GM23338 (cell line): Measurements from ENCODE around the gene SULT2A1. TPM values are rescaled to one million over a fixed set of nuclear protein-coding genes. Genes with fewer than 3 reads are reported as not detected.

ENCODE experiments used
- ATAC-seq: fragments of 200-7000 bp; cut with Tn5 transposase; 3 replicates; pipeline ENCODE4 v1.9.1; 2020
- DNase-seq: peaks from one replicate; pipeline ENCODE4 v3.0.0-alpha.2; 2015; ENCODE audit warnings: low spot score
- H2AFZ ChIP-seq: fragments of 200-600 bp; sonication (generic); 2 replicates; pipeline ENCODE4 v1.8.0; 2016; ENCODE audit warnings: antibody characterized with exemption, mild to moderate bottlenecking, moderate library complexity
- H3F3A ChIP-seq: fragments of 200-600 bp; sonication (generic); replicated peaks from 2 replicates; pipeline ENCODE4 v1.8.0; 2017; ENCODE audit warnings: antibody characterized with exemption, mixed run types, low read depth
- H3K27ac ChIP-seq: fragments of 200-600 bp; sonication (generic); 2 replicates; pipeline ENCODE4 v1.6.1; 2016; ENCODE audit warnings: low read depth
- H3K27me3 ChIP-seq: fragments of 200-600 bp; sonication (generic); 2 replicates; pipeline ENCODE4 v1.8.0; 2016; ENCODE audit warnings: mild to moderate bottlenecking, mixed run types, moderate library complexity; ENCODE audit not compliant: insufficient read depth
- H3K36me3 ChIP-seq: fragments of 200-600 bp; sonication (generic); 2 replicates; pipeline ENCODE4 v1.8.0; 2016; ENCODE audit warnings: mild to moderate bottlenecking; ENCODE audit not compliant: insufficient read depth
- H3K4me1 ChIP-seq: fragments of 200-600 bp; sonication (generic); 2 replicates; pipeline ENCODE4 v1.8.0; 2016; ENCODE audit warnings: mild to moderate bottlenecking, moderate library complexity; ENCODE audit not compliant: insufficient read depth
- H3K4me2 ChIP-seq: fragments of 200-600 bp; sonication (generic); 2 replicates; pipeline ENCODE4 v1.7.1; 2017; ENCODE audit warnings: mixed run types
- H3K4me3 ChIP-seq: fragments of 200-600 bp; sonication (generic); 2 replicates; pipeline ENCODE4 v1.6.1; 2016; ENCODE audit warnings: mixed run types
- H3K79me2 ChIP-seq: fragments of 200-600 bp; sonication (generic); replicated peaks from 2 replicates; pipeline ENCODE4 v1.8.0; 2017; ENCODE audit warnings: mild to moderate bottlenecking; ENCODE audit not compliant: insufficient read depth
- H3K9me2 ChIP-seq: fragments of 200-600 bp; sonication (generic); 2 replicates; pipeline ENCODE4 v1.8.0; 2017; ENCODE audit not compliant: insufficient read depth
- H4K20me1 ChIP-seq: fragments of 200-600 bp; sonication (generic); replicated peaks from 2 replicates; pipeline ENCODE4 v1.8.0; 2017; ENCODE audit warnings: mild to moderate bottlenecking; ENCODE audit not compliant: insufficient read depth
- H3K27ac Mint-ChIP-seq: 2 replicates; pipeline ENCODE4 v1.8.0; 2020; ENCODE audit warnings: inconsistent platforms, mild to moderate bottlenecking, moderate library complexity, mixed read lengths
- H3K27me3 Mint-ChIP-seq: 3 replicates; pipeline ENCODE4 v1.8.0; 2022; ENCODE audit warnings: low read depth, mild to moderate bottlenecking, moderate library complexity, mixed read lengths, inconsistent platforms; ENCODE audit not compliant: insufficient read depth, poor library complexity
- H3K36me3 Mint-ChIP-seq: 3 replicates; pipeline ENCODE4 v1.8.0; 2021; ENCODE audit warnings: low read depth, mild to moderate bottlenecking, inconsistent platforms, moderate library complexity, mixed read lengths
- H3K4me1 Mint-ChIP-seq: 3 replicates; pipeline ENCODE4 v1.8.0; 2020; ENCODE audit warnings: mild to moderate bottlenecking, inconsistent platforms, mixed read lengths
- H3K4me3 Mint-ChIP-seq: 3 replicates; pipeline ENCODE4 v1.8.0; 2021; ENCODE audit warnings: moderate library complexity, mild to moderate bottlenecking, inconsistent platforms, mixed read lengths
- H3K9me3 Mint-ChIP-seq: 3 replicates; pipeline ENCODE4 v1.8.0; 2020; ENCODE audit warnings: moderate library complexity, mild to moderate bottlenecking, inconsistent platforms, mixed read lengths
- CTCF ChIP-seq, 2 experiments: fragments of 200-600 bp in 1 of 2; sonication (generic) in 1 of 2; conservative IDR thresholded peaks; 2 replicates each; pipeline versions ENCODE4 v1.5.1 to v1.6.1; 2016 to 2017; ENCODE audit warnings: antibody characterized with exemption in 2 of 2, low read depth in 2 of 2, mild to moderate bottlenecking in 2 of 2, moderate library complexity in 1 of 2
- ETS1 ChIP-seq: IDR thresholded peaks from 2 replicates; pipeline ENCODE4 v1.6.1; 2016; ENCODE audit warnings: antibody characterized with exemption
- EZH2 ChIP-seq: fragments of 200-600 bp; sonication (generic); IDR thresholded peaks from one replicate; pipeline ENCODE4 v1.8.0; 2017; ENCODE audit warnings: antibody characterized with exemption, mild to moderate bottlenecking, low read depth; ENCODE audit not compliant: unreplicated experiment
- EZH2phosphoT487 ChIP-seq: fragments of 200-600 bp; sonication (generic); IDR thresholded peaks from one replicate; pipeline ENCODE4 v1.8.1; 2018; ENCODE audit warnings: antibody characterized with exemption; ENCODE audit not compliant: unreplicated experiment
- JUNB ChIP-seq: IDR thresholded peaks from one replicate; pipeline ENCODE4 v1.6.1; 2016; ENCODE audit warnings: antibody characterized with exemption; ENCODE audit not compliant: unreplicated experiment
- POLR2AphosphoS5 ChIP-seq: IDR thresholded peaks from 2 replicates; pipeline ENCODE4 v1.6.1; 2016; ENCODE audit warnings: antibody characterized with exemption, low read depth
- STAT1 ChIP-seq: IDR thresholded peaks from one replicate; pipeline ENCODE4 v1.6.1; 2016; ENCODE audit warnings: antibody characterized with exemption; ENCODE audit not compliant: unreplicated experiment
- ZNF114 ChIP-seq: fragments of 250-450 bp; sonication (Bioruptor Pico); IDR thresholded peaks from 2 replicates; pipeline ENCODE4 v1.5.0; 2020; ENCODE audit warnings: mild to moderate bottlenecking, moderate library complexity
- ZNF331 ChIP-seq: fragments of 250-450 bp; sonication (Bioruptor Pico); IDR thresholded peaks from 2 replicates; pipeline ENCODE4 v1.5.0; 2020; ENCODE audit warnings: low read depth, mild to moderate bottlenecking, moderate library complexity
- ZNF462 ChIP-seq: fragments of 250-450 bp; sonication (Bioruptor Pico); IDR thresholded peaks from 2 replicates; pipeline ENCODE4 v1.5.0; 2020; ENCODE audit warnings: mild to moderate bottlenecking, moderate library complexity
- polyA plus RNA-seq: library from polyadenylated mRNA; unstranded; fragments of >200 nt; fragmentation: Nextera tagmentation; extraction: Ambion mirVana; gene quantifications from 2 replicates; pipeline ENCODE4 v1.2.1, GENCODE V29; 2016
- total RNA-seq: library from RNA; depleted of rRNA; stranded (reverse); fragments of >200 nt; shearing (Covaris generic); gene quantifications from 2 replicates; pipeline ENCODE4 v1.2.3, GENCODE V29; 2014

SULT2A1 gene
- total and polyA plus RNA-seq, 2 experiments from 2014 or later = not detected

DNA sequence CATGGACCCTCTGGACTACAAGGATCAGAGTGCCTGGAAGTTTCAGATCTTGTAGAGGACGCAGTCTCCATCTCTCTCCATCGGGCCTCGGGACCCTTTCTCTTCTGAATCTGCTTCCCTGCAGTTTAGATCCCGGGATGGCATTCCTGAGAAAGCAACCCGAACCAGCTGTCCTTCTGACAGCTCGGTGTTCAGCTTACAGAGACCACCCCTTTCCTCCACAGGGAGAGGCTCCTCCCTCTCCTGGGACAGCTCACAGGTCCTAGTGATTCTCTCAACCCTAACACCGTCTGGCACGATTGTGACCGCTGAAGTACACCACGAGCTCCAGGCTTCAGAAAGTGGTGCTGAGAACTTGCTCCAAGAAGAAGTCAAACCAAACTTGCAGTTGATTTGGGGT is 46.2 kb downstream of the SULT2A1 start:
- no peaks in the 10 kb centered on the region for H3K79me2 ChIP-seq
- TF ChIP-seq CTCF (conservative IDR thresholded peaks at IDR 0.05; ENCODE audit: low read depth in 2 of 2) (no peak), ZNF331 (CRISPR knock-in tag) (no peak), ZNF114 (no peak), EZH2 (no peak), JUNB (no peak), ZNF462 (no peak), STAT1 (no peak), EZH2phosphoT487 (no peak), POLR2AphosphoS5 (no peak), ETS1 (no peak)
- no peaks in the 10 kb centered on the region for H4K20me1 ChIP-seq
- ATAC-seq (peak; percentile 95), DNase-seq (peak; percentile 80)
- no peak overlapping the region for H3K27ac ChIP-seq
- Mint-ChIP-seq H3K9me3 (no peaks in the 10 kb centered on the region), H3K4me3 (no peak overlapping the region; the same call in 2 of the 3 replicates), H3K4me1 (peaks cover 16% of the 10 kb centered on the region), H3K36me3 (peaks cover 3% of the 10 kb centered on the region; the same call in 1 of the 3 replicates), H3K27me3 (peaks cover 11% of the 10 kb centered on the region), H3K27ac (no peak overlapping the region)
- peaks cover 8% of the 10 kb centered on the region for H3K4me1 ChIP-seq
- H3F3A ChIP-seq = peaks cover 10% of the 10 kb centered on the region
- peak overlapping the region; percentile 88; the same call in 1 of the 2 replicates for H2AFZ ChIP-seq
- no peaks in the 10 kb centered on the region; the same call in 1 of the 2 replicates for H3K9me2 ChIP-seq
- H3K36me3 ChIP-seq = no peaks in the 10 kb centered on the region
- H3K27me3 ChIP-seq = no peaks in the 10 kb centered on the region
- H3K4me3 ChIP-seq = no peak overlapping the region
- peak overlapping the region; percentile 55; the same call in 1 of the 2 replicates for H3K4me2 ChIP-seq
